SK-N-MC (cell line): Measurements from ENCODE around the gene SLC25A11.
A peak's percentile ranks its signal among the peaks of the same experiment; 100 is the strongest.
"Not testable (repeated sequence)": the region's sequence is repeated elsewhere in the genome, so short reads cannot be mapped to it uniquely, and the experiment has no call there.

Source experiments
- DNase-seq: peaks from one replicate; pipeline ENCODE4 v3.0.0-alpha.2; 2011; ENCODE audit warnings: low read depth, low spot score
- H3K27ac ChIP-seq: fragments of 200-600 bp; sonication (generic); 2 replicates; pipeline ENCODE4 v1.5.1; 2016; ENCODE audit warnings: mixed run types
- H3K36me3 ChIP-seq: fragments of 200-600 bp; sonication (generic); 2 replicates; pipeline ENCODE4 v1.6.1; 2017; ENCODE audit warnings: antibody characterized with exemption, low read length, mixed read lengths; ENCODE audit not compliant: insufficient read depth
- H3K4me3 ChIP-seq: fragments of 200-600 bp; sonication (generic); 2 replicates; pipeline ENCODE4 v1.5.1; 2016
- H3K9ac ChIP-seq: fragments of 200-600 bp; sonication (generic); 2 replicates; pipeline ENCODE4 v1.8.0; 2017; ENCODE audit warnings: mixed run types, mixed read lengths; ENCODE audit not compliant: insufficient read length
- H3K9me3 ChIP-seq: fragments of 200-600 bp; sonication (generic); 2 replicates; pipeline ENCODE4 v1.6.1; 2017; ENCODE audit warnings: low read depth, mild to moderate bottlenecking, antibody characterized with exemption, low read length, moderate library complexity, mixed read lengths
- EZH2 ChIP-seq: fragments of 200-600 bp; sonication (generic); IDR thresholded peaks from one replicate; pipeline ENCODE4 v1.6.1; 2017; ENCODE audit warnings: antibody characterized with exemption
- FOXP2 ChIP-seq: optimal IDR thresholded peaks from 2 replicates; pipeline ENCODE3; 2011; ENCODE audit warnings: mild to moderate bottlenecking, moderate library complexity; ENCODE audit not compliant: insufficient read depth; ENCODE audit errors: extremely low read length, control extremely low read depth
- POLR2AphosphoS5 ChIP-seq: IDR thresholded peaks from 2 replicates; pipeline ENCODE4 v1.6.1; 2012; ENCODE audit warnings: mild to moderate bottlenecking, low read depth, low read length, borderline replicate concordance

Gene SLC25A11

DNA sequence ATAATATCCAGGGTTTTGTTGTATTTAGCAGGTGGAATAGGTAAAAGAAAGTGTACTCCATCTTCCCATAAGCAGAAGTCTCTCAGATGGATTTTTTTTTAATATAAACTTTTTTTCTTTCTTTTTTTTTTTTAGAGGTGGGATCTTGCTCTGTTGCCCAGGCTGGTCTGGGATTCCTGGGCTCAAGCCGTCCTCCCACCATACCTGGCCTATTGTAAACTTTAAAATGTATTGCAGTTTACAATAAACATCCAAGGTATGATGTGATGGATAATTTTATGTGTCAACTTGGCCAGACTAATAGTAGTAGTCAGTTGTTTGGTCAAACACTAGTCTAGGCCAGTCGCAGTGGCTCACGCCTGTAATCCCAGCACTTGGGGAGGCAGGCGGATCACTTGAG is 18.5 kb downstream of the SLC25A11 start:
- Histone ChIP-seq H3K36me3 (no peaks in the 10 kb centered on the region), H3K9ac (no peak overlapping the region), H3K27ac (no peak overlapping the region), H3K4me3 (no peak overlapping the region), H3K9me3 (no peaks in the 10 kb centered on the region)
- DNase-seq: no peak
- TF ChIP-seq POLR2AphosphoS5 (no peak), FOXP2 (no peak), EZH2 (no peak)

DNA sequence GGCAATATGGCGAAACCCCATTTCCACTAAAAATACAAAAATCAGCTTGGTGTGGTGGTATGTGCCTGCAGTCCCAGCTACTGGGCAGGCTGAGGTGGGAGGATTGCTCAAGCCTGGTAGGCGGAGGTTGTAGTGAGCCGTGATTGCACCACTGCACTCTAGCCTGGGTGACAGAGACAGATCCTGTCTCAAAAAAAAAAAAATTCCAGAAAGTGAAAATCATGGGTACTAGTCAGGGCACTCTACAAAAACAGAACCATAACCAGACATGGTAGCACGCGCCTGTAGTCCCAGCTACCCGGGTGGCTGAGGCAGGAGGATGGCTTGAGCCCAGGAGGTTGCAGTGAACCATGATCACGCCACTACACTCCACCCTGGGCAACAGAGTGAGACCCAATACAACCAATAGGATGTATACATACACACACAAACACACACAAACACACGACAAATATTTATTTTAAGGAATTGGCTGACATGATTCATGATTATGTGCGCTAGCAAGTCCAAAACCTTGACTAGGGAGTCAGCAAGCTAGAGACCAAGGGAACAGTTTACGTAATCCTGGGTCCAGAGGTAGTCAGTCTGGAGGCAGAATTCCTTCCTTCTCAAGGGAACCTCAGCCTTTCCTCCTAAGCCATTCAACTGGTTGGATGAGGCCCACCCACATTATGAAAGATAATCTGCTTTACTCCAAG is 19.3 kb downstream of the SLC25A11 start:
- no peak for DNase-seq
- TF ChIP-seq FOXP2 (no peak), EZH2 (no peak), POLR2AphosphoS5 (no peak)
- no peak overlapping the region for H3K27ac ChIP-seq
- H3K9ac ChIP-seq: no peak overlapping the region
- no peaks in the 10 kb centered on the region for H3K9me3 ChIP-seq
- H3K4me3 ChIP-seq: no peak overlapping the region
- H3K36me3 ChIP-seq: no peaks in the 10 kb centered on the region

DNA sequence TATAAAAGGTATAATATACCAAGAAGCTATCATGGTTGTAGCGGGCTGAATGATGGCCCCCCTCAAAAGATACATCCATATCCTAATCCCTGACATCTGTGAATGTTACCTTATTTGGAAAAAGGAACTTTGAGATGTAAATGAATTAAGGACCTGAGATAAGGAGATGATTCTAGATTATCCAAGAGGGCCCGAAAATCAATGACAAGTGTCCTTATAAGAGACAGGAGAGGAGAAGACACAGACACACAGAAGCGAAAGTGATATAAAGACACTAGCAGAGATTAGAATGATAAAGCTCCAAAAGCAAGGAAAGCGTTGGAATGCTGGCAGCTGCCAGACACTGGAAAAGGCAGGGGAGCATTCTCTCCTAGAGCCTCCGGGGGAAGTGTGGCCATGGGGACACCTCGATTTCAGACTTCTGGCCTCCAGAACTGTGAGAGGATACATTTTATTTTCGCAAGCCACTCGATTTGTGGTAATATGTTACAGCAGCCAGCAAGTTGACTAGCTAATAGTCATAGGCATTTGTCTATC is 20.3 kb downstream of the SLC25A11 start:
- no peak overlapping the region for H3K9ac ChIP-seq
- H3K36me3 ChIP-seq: no peaks in the 10 kb centered on the region
- TF ChIP-seq POLR2AphosphoS5: no peak
- TF ChIP-seq EZH2: no peak
- TF ChIP-seq FOXP2: no peak
- H3K9me3 ChIP-seq: no peaks in the 10 kb centered on the region
- no peak overlapping the region for H3K27ac ChIP-seq
- H3K4me3 ChIP-seq: no peak overlapping the region
- DNase-seq: no peak

DNA sequence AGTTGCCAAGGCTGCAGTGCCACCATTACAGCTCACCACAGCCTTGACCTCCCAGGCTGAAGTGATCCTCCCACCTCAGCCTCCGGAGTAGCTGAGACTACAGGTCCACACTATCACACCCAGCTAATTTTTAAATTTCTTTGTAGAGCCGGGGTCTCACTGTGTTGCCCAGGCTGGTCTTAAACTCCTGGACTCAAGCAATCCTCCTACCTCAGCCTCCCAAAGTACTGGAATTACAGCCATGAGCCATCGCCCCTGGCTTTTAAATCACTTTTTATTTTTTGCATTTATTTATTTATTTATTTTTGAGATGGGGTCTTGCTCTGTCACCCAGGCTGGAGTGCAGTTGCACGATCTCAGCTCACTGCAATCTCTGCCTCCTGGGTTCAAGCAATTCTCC is 25.3 kb downstream of the SLC25A11 start:
- not testable (repeated sequence) for DNase-seq, H3K36me3 ChIP-seq, H3K4me3 ChIP-seq, H3K27ac ChIP-seq, H3K9ac ChIP-seq, H3K9me3 ChIP-seq

DNA sequence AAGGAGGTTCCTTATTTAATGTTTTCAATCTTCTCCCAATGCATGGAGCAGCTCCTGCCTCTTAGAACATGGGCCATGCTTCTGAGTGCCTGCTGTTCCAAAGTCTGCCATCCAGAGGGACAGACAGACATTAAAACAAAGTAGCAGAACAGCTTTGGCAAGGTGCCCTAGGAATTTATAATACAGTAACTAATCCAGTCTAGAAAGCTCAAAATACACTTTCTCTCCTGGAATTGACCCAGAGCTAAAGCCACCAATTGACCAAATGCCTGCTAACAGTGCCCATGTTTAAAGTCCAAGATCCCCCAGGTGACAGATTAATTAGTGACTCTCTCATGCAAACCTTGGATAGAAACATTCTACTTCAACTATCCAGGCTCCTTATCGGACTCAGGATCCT is 25.9 kb downstream of the SLC25A11 start:
- no peaks in the 10 kb centered on the region for H3K9me3 ChIP-seq
- no peak overlapping the region for H3K4me3 ChIP-seq
- no peak for TF ChIP-seq FOXP2
- no peak for DNase-seq
- no peak overlapping the region for H3K27ac ChIP-seq
- H3K36me3 ChIP-seq: no peaks in the 10 kb centered on the region
- H3K9ac ChIP-seq: peak overlapping the region; percentile 32

DNA sequence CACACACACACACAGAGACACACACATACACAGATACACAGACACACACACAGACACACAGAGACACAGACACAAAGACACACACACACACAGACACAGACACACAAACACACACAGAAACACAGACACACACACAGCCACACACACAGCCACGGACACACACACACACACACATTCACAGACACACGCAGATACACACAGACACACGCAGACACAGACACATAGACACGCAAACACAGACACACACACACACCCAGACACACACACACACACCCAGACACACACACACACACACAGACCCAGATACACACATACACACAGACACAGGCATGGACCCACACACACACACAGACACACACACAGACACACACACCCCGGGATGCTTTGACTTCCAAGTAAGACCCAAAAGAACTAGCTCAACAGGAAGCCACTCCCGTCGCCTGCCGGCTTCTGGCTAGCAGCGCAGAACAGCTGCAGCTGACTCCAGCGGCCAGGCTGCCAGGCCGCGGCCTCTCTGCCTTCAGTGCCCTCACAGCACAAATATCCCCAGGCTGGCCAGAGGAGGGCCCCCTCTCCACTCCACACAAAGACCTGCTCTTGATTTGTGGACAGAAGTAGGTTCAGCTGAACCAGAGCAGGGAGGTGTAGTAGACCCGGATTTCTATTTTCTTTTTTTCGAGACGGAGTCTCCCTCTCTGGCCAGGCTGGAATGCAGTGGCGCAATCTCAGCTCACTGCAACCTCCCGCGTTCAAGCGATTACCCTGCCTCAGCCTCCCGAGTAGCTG is 30.9 kb downstream of the SLC25A11 start:
- no peak for TF ChIP-seq EZH2
- TF ChIP-seq POLR2AphosphoS5: no peak
- no peaks in the 10 kb centered on the region for H3K9me3 ChIP-seq
- peak overlapping the region; percentile 60 for H3K4me3 ChIP-seq
- no peaks in the 10 kb centered on the region for H3K36me3 ChIP-seq
- H3K27ac ChIP-seq: peak overlapping the region; percentile 84
- peak overlapping the region; percentile 37 for H3K9ac ChIP-seq
- no peak for DNase-seq

DNA sequence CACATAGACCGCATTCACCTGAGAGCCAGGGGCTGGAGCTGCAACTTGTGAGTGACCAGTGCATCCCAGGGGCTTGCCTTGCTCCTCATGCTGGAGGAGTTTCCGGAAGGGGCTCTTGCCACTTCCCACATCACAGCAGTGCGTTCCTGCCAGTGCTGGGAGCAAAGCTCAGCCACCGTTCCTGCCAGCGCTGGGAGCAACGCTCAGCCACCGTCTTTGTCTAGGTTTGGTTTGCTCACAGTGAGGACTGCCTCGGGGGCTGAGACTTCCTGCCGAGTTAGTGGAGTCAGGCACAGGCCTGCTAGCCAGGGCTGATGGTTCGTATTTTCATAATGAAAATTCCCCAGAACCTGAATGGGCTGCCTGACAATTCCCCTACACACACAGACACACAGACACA is 31.5 kb downstream of the SLC25A11 start:
- peak overlapping the region; percentile 60 for H3K4me3 ChIP-seq
- DNase-seq: peak; percentile 28
- no peaks in the 10 kb centered on the region for H3K36me3 ChIP-seq
- H3K27ac ChIP-seq: peak overlapping the region; percentile 84
- H3K9me3 ChIP-seq: no peaks in the 10 kb centered on the region
- H3K9ac ChIP-seq: peak overlapping the region; percentile 37
- TF ChIP-seq FOXP2: no peak
- TF ChIP-seq POLR2AphosphoS5: no peak
- no peak for TF ChIP-seq EZH2

DNA sequence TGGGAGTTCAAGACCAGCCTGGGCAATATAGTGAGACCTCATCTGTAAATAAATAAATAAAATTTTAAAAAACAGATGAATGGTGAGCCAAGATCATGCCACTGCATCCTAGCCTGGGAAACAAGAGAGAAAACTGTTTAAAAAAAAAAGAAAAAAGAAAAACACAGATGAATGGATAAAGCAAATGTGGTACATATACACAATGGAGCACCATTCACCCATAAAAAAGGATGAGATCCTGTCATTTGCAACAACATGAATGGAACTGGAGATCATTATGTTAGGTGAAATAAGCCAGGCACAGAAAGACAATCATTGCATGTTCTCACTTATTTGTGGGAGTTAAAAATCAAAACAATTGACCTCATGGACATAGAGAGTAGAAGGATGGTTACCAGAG is 33.2 kb downstream of the SLC25A11 start:
- DNase-seq, H3K9me3 ChIP-seq: not testable (repeated sequence)

DNA sequence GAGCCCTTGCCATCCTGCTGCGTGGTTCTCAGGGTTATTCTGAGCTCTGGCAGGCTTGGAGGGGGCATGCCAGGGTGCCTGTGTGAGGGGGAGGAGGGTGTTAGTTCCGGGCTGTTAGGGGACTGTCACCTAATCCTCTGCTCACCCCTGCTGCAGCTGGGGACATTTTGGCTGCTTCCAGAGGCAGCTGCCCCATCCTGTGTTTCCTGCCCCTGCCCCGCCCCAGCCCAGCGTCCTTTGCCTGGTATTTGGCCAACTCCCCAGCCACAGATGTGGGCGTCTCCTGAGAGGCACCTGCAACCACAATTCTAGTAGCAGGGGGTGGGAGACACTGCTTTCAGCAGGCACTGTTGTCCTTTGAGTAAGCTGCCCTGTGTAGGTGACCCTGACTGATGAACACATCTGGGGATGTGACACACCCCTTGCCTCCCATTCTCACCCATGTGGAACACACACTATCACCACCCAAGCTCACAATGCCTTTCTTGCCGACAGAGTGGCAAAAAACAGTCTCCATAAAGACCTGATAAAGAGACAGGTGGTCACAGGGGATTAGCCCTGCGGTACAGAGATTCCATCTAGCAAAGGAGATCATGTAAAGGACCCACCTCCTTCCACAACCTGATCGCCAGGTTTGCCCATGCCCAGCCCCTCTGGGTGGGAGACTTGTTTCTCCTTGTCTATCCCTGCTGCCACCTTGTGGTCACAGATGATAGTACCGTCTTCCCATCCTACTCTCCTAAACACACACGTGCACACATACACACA is 36.6 kb downstream of the SLC25A11 start, which contains the start of gene CHRNE:
Gene CHRNE, minus strand, starts transcription at position 48 of the 768 bp plus-strand sequence. Its CDS starts 35 bp downstream, at position 13.
- H3K4me3 ChIP-seq: no peak within 1 kb of the TSS
- H3K36me3 ChIP-seq: no peaks in the 10 kb centered on the region
- H3K27ac ChIP-seq: no peak within 1 kb of the TSS
- no peaks in the 10 kb centered on the region for H3K9me3 ChIP-seq
- no peak for TF ChIP-seq EZH2
- no peak for TF ChIP-seq POLR2AphosphoS5
- TF ChIP-seq FOXP2: no peak
- H3K9ac ChIP-seq: no peak within 1 kb of the TSS
- peak; percentile 24 for DNase-seq

More for the DNA sequence above, 33.2 kb downstream of the SLC25A11 start:
- H3K9ac ChIP-seq, H3K36me3 ChIP-seq, H3K27ac ChIP-seq, H3K4me3 ChIP-seq: not testable (repeated sequence)
